Measurements from ENCODE around the gene SWT1. TPM values are rescaled to one million over a fixed set of nuclear protein-coding genes. Genes with fewer than 3 reads are reported as not detected.

Gene SWT1
- total and polyA plus RNA-seq, 2 of the 13 experiments (the other 11 are each of a cell fraction or from before 2014, with no cell fraction given), result 1.7 to 2.5 TPM

- TF ChIP-seq ZNF343 (CRISPR knock-in tag; IDR thresholded peaks at IDR 0.05) (no peak), ZSCAN22 (CRISPR knock-in tag; IDR thresholded peaks at IDR 0.05) (no peak), ZNF713 (CRISPR knock-in tag; IDR thresholded peaks at IDR 0.05) (no peak), NPAS2 (CRISPR knock-in tag; IDR thresholded peaks at IDR 0.05; ENCODE audit: borderline replicate concordance) (no peak), FOXK1 (CRISPR knock-in tag; IDR thresholded peaks at IDR 0.05; ENCODE audit: borderline replicate concordance, low read depth) (no peak), ZNF546 (CRISPR knock-in tag; conservative IDR thresholded peaks at IDR 0.05) (no peak), MLX (CRISPR knock-in tag; IDR thresholded peaks at IDR 0.05) (0 out of 2 replicates have a peak, but pooled peaks have one; percentile 34), GLMP (CRISPR knock-in tag; IDR thresholded peaks at IDR 0.05; ENCODE audit: borderline replicate concordance) (no peak), ZMYM4 (CRISPR knock-in tag; IDR thresholded peaks at IDR 0.05) (peak; percentile 42; the same call in 1 of the 2 replicates), SALL1 (CRISPR knock-in tag; IDR thresholded peaks at IDR 0.05) (peak; percentile 46; the same call in 1 of the 2 replicates), TEAD3 (CRISPR knock-in tag; optimal IDR thresholded peaks at IDR 0.05; ENCODE audit: borderline replicate concordance) (peak; percentile 45), KDM6A (CRISPR knock-in tag; IDR thresholded peaks at IDR 0.05; ENCODE audit: low read depth) (0 out of 2 replicates have a peak, but pooled peaks have one; percentile 31), ZNF605 (CRISPR knock-in tag; IDR thresholded peaks at IDR 0.05) (no peak), ZNF484 (CRISPR knock-in tag; IDR thresholded peaks at IDR 0.05; ENCODE audit: borderline replicate concordance, low read depth) (no peak), SP2 (CRISPR knock-in tag; IDR thresholded peaks at IDR 0.05) (no peak), GABPA (IDR thresholded peaks at IDR 0.05; ENCODE audit: low read depth, low read length) (no peak), GABPA (CRISPR knock-in tag; IDR thresholded peaks at IDR 0.05; ENCODE audit: low read depth) (no peak), GATAD1 (CRISPR knock-in tag; IDR thresholded peaks at IDR 0.05) (no peak), ZNF280D (CRISPR knock-in tag; IDR thresholded peaks at IDR 0.05) (no peak), ZNF768 (CRISPR knock-in tag; IDR thresholded peaks at IDR 0.05) (no peak), MXI1 (IDR thresholded peaks at IDR 0.05; ENCODE audit: borderline replicate concordance, low read depth, low read length) (no peak), MIXL1 (CRISPR knock-in tag; IDR thresholded peaks at IDR 0.05) (0 out of 2 replicates have a peak, but pooled peaks have one; percentile 59), AHDC1 (CRISPR knock-in tag; IDR thresholded peaks at IDR 0.05; ENCODE audit: borderline replicate concordance) (peak; percentile 38; the same call in 1 of the 2 replicates)
Measured at GRCh38 chr1:185281245-185281644, 124.3 kb downstream of the SWT1 start (continued).

Measured in HepG2 (cell line).